Measurements from ENCODE around the gene LRRC27. TPM values are rescaled to one million over a fixed set of nuclear protein-coding genes. Genes with fewer than 3 reads are reported as not detected.

Gene LRRC27
- total and polyA plus RNA-seq, 5 donors from 2014 or later, result 0.67 to 3.3 (median 2.5) TPM

DNA sequence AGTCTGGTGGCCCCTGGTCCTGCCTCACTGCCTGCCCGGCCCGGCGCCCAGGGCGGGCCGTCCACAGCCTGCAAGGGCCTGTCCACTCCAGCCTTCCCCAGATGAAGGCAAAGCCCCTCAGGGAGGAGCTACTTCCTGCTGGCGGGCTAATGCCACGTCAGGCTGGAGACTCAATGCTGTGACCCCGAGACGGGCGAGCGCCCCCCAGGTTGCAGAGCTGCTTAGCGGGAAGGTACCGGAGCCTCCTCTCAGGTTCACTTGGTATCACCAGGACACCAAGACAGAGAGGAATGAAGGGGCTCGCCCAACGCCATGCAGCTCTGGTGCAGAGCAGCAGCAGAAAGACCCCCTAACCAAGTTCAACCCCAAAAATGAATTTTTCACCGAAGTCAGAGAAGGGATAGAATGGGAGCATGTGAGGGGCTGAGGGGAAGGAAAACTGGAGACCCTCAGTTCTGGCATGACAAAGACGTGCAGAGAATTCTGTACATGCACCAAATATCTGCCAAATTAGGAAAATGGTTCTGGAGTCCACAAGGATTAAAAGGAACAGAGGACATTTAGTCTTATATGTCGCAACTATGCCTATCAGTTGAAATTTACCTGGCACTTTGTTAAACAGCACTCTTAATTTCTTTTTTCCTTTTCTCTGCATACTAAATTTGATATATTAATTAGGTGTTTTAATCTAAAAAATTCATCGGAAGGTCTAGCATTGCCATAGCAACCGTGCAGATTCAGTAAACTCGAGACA, 27.1 kb upstream of the LRRC27 start:
- Histone ChIP-seq H3K4me1 (ENCODE audit: control insufficient read depth, insufficient read depth, low read length, poor library complexity, severe bottlenecking) (peaks cover 13% of the 10 kb centered on the region), H3K4me3 (ENCODE audit: low read depth, low read length) (no peak overlapping the region), H3K36me3 (ENCODE audit: control insufficient read depth, insufficient read depth, low read length) (no peaks in the 10 kb centered on the region), H3K27ac (ENCODE audit: insufficient read depth, low read length, poor library complexity, severe bottlenecking) (no peak overlapping the region), H3K27me3 (ENCODE audit: control insufficient read depth, insufficient read depth, low read length) (peaks cover 4% of the 10 kb centered on the region), H3K9me3 (ENCODE audit: control insufficient read depth in 2 of 2, low read length in 2 of 2) (no peaks in the 10 kb centered on the region)
- no peak overlapping the region for H3K27ac Mint-ChIP-seq
- peak overlapping the region in 2 of 4 donors; percentile 59 to 69 for H3K4me3 Mint-ChIP-seq
- peaks cover 24% of the 10 kb centered on the region for H3K27me3 Mint-ChIP-seq
- no peaks in the 10 kb centered on the region for H3K9me3 Mint-ChIP-seq
- peaks cover 0 to 12% (median 5%) of the 10 kb centered on the region in 4 donors for H3K4me1 Mint-ChIP-seq
- no peak for ATAC-seq (ENCODE audit: low read depth in 2 of 2)
- DNase-seq, result no peak
- H3K36me3 Mint-ChIP-seq, result no peaks in the 10 kb centered on the region

DNA sequence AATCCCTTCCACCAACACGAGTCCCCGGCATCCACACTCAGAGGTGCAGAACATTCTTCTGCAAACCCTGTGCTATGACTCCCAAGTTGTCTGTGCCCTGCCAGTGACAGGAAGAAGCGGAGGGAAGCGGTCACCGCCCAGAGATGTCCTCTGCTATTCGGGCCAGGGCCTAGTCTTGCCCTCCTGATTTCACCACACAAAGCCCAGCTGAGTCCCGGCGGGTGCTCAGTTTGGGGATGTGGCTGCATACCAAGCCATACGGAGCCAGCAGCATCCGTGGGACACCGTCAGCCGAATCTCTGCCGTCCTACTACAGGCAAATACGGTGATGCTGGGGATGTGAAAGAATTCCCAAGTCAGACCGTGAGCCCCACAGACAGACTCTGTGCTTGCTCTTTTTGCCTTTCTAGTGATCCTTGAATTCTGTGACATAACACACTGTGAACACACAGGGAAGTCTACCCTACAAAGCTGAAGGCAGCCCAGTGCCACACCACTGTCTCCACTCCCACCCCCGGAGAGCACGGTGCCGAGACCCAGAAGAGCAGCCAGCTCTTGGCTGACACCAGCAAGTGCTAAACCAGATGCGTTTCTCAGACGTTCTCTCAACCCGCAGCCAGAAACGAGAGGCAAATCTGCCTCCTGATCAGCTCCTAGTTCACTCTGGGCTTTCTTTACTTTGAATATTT, 26.2 kb upstream of the LRRC27 start:
- H3K27me3 ChIP-seq (ENCODE audit: control insufficient read depth, insufficient read depth, low read length), result peaks cover 4% of the 10 kb centered on the region
- DNase-seq, result no peak

DNA sequence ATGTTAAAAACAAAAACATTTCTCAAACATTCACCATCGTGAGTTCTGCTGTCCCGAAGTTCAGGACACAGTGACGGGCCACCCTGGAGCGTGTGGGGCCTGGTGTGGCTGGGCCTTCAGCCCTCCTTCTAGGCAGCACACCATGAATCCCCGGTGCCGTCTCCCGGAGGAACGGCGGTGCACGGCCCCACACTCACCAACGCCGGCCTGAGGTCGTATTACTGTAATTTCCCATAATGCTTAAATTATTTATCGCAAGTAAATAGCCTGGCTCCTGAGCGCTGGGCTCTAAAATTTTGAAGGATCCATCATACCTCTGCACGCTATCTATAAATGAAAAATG, 25.7 kb upstream of the LRRC27 start:
- ATAC-seq (ENCODE audit: low read depth in 2 of 2), result no peak
- no peak for DNase-seq

More for the DNA sequence above, 26.2 kb upstream of the LRRC27 start:
- Histone ChIP-seq H3K27ac (ENCODE audit: insufficient read depth, low read length, poor library complexity, severe bottlenecking) (no peak overlapping the region), H3K9me3 (ENCODE audit: control insufficient read depth in 2 of 2, low read length in 2 of 2) (no peaks in the 10 kb centered on the region), H3K4me3 (ENCODE audit: low read depth, low read length) (no peak overlapping the region), H3K4me1 (ENCODE audit: control insufficient read depth, insufficient read depth, low read length, poor library complexity, severe bottlenecking) (peaks cover 13% of the 10 kb centered on the region), H3K36me3 (ENCODE audit: control insufficient read depth, insufficient read depth, low read length) (no peaks in the 10 kb centered on the region)
- H3K4me3 Mint-ChIP-seq, result peak overlapping the region; percentile 59 to 90 (median 78)
- peak overlapping the region in 1 of 3 donors; percentile 26 for H3K27ac Mint-ChIP-seq
- H3K9me3 Mint-ChIP-seq, result no peaks in the 10 kb centered on the region
- H3K4me1 Mint-ChIP-seq, result peaks cover 0 to 12% (median 5%) of the 10 kb centered on the region in 4 donors
- no peak for ATAC-seq (ENCODE audit: low read depth in 2 of 2)
- peaks cover 25% of the 10 kb centered on the region for H3K27me3 Mint-ChIP-seq
- H3K36me3 Mint-ChIP-seq, result no peaks in the 10 kb centered on the region

DNA sequence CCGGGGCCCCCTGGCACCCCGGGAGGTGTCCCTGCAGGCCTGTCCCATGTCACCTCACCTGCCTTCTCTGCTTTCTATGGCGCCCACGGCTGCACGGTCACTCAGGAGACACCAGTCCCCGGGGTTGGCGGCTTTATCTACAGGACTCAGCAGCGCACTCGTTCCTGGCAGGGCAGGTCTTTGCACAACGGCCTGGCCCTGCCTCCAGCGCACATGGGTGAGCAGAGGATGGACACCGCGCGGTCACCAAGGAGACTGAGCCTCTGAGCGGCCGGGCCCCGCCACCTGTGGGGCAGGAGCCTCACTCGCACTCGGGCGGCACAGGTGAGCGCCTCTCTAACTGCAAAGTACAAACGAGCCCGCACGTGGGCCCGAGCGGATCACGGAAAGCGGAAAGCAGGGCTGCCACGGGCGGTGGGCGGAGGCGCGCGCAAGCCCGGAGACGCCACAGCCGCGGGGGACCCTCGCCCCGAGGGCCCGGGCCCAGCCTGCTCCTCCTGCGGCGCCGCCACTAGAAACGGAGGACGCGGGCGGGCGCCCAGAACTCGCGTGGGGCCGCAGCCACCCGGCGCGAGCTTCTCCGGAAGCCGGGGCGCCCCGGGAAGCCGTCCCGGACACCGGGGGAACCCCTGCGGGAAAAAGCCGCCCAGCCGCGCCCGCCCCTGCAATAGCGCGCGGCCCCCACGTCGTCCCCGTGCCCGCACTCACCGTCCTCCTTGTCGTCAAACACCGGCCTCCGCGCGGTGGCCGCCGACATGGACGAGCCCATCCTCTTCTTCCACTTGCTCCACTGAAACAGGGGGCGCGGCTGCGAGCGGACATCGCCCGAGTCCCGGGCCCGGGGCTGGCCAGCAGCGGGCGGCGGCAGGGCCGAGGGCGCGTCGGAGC, 24.9 kb upstream of the LRRC27 start:
- Mint-ChIP-seq H3K27me3 (peaks cover 25% of the 10 kb centered on the region), H3K4me3 (peak overlapping the region; percentile 59 to 90 (median 88)), H3K9me3 (peaks cover 0 to 2% (median 0%) of the 10 kb centered on the region in 7 donors), H3K27ac (no peak overlapping the region), H3K36me3 (no peaks in the 10 kb centered on the region), H3K4me1 (peaks cover 0 to 12% (median 5%) of the 10 kb centered on the region in 4 donors)
- no peaks in the 10 kb centered on the region for H3K36me3 ChIP-seq (ENCODE audit: control insufficient read depth, insufficient read depth, low read length)
- no peak overlapping the region for H3K4me3 ChIP-seq (ENCODE audit: low read depth, low read length)
- DNase-seq (peak; percentile 24 to 42 (median 29)), ATAC-seq (ENCODE audit: low read depth in 2 of 2) (no peak)
- H3K27ac ChIP-seq (ENCODE audit: insufficient read depth, low read length, poor library complexity, severe bottlenecking), result no peak overlapping the region
- H3K27me3 ChIP-seq (ENCODE audit: control insufficient read depth, insufficient read depth, low read length), result peaks cover 4% of the 10 kb centered on the region
- H3K4me1 ChIP-seq (ENCODE audit: control insufficient read depth, insufficient read depth, low read length, poor library complexity, severe bottlenecking), result peaks cover 13% of the 10 kb centered on the region
- no peaks in the 10 kb centered on the region for H3K9me3 ChIP-seq (ENCODE audit: control insufficient read depth in 2 of 2, low read length in 2 of 2)

More for the DNA sequence above, 25.7 kb upstream of the LRRC27 start:
- H3K27ac ChIP-seq (ENCODE audit: insufficient read depth, low read length, poor library complexity, severe bottlenecking), result no peak overlapping the region
- H3K4me1 ChIP-seq (ENCODE audit: control insufficient read depth, insufficient read depth, low read length, poor library complexity, severe bottlenecking), result peaks cover 13% of the 10 kb centered on the region
- peak overlapping the region in 1 of 3 donors; percentile 26 for H3K27ac Mint-ChIP-seq
- no peaks in the 10 kb centered on the region for H3K36me3 Mint-ChIP-seq
- no peaks in the 10 kb centered on the region for H3K9me3 Mint-ChIP-seq
- no peak overlapping the region for H3K4me3 ChIP-seq (ENCODE audit: low read depth, low read length)
- no peaks in the 10 kb centered on the region for H3K36me3 ChIP-seq (ENCODE audit: control insufficient read depth, insufficient read depth, low read length)
- H3K27me3 ChIP-seq (ENCODE audit: control insufficient read depth, insufficient read depth, low read length), result peaks cover 4% of the 10 kb centered on the region
- peaks cover 25% of the 10 kb centered on the region for H3K27me3 Mint-ChIP-seq
- H3K4me3 Mint-ChIP-seq, result peak overlapping the region; percentile 56 to 90 (median 73)
- peaks cover 0 to 12% (median 5%) of the 10 kb centered on the region in 4 donors for H3K4me1 Mint-ChIP-seq
- H3K9me3 ChIP-seq (ENCODE audit: control insufficient read depth in 2 of 2, low read length in 2 of 2), result no peaks in the 10 kb centered on the region

DNA sequence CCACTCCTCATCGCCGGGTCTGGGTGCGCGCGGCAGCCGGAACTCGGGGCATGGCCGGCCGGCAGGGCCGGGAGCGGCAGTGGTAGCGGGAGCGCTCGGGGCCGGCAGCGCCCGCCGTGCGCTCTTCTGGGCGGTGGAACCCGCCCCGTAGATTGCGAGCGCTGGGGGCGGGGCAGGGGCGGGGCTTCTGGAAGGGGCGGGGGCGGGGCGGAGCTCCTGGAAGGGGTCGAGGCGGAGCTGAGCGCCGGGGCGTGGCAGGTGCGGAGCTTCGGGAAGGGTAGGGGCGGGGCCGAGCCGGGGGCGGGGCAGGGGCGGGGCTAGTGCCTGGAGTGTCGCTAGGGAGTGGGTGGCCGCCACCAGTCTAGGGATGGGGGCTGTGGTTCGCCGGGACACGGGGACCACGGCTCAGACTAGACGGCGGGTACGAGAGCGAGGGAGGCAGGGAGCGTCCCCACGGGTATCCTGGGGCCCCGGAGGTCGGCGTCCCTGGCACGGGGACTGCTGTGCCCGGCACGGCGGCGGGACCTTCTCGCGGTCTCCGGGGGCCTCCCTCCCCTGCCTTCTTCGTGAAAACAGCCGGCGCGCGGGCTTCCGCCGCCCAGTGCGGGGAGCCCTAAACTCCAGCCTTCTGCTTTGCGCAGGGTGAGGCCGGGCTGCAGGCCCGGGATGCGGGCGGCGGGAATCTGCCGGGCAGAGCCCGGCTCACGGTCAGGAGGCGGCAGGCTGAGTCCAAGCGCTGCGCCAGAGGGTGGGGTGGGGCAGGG, 24.0 kb upstream of the LRRC27 start, which contains the start of gene STK32C:
TSS of gene STK32C (minus strand) at position 128 of the 764 bp plus-strand sequence. CDS start at position 11, 117 bp downstream.
- Mint-ChIP-seq H3K27ac (no peak within 1 kb of the TSS), H3K36me3 (no peaks in the 10 kb centered on the region), H3K9me3 (peaks cover 0 to 2% (median 0%) of the 10 kb centered on the region in 7 donors), H3K4me1 (peaks cover 0 to 12% (median 5%) of the 10 kb centered on the region in 4 donors), H3K4me3 (peak within 1 kb of the TSS; percentile 73 to 90 (median 88)), H3K27me3 (peaks cover 20% of the 10 kb centered on the region)
- peak within 1 kb of the TSS; percentile 57 for H3K27ac ChIP-seq (ENCODE audit: insufficient read depth, low read length, poor library complexity, severe bottlenecking)
- H3K36me3 ChIP-seq (ENCODE audit: control insufficient read depth, insufficient read depth, low read length), result no peaks in the 10 kb centered on the region
- peaks cover 13% of the 10 kb centered on the region for H3K4me1 ChIP-seq (ENCODE audit: control insufficient read depth, insufficient read depth, low read length, poor library complexity, severe bottlenecking)
- peaks cover 4% of the 10 kb centered on the region for H3K27me3 ChIP-seq (ENCODE audit: control insufficient read depth, insufficient read depth, low read length)
- no peaks in the 10 kb centered on the region for H3K9me3 ChIP-seq (ENCODE audit: control insufficient read depth in 2 of 2, low read length in 2 of 2)
- DNase-seq (peak; percentile 85 to 90 (median 88)), ATAC-seq (ENCODE audit: low read depth in 2 of 2) (peak; percentile 85)
- H3K4me3 ChIP-seq (ENCODE audit: low read depth, low read length), result no peak within 1 kb of the TSS

DNA sequence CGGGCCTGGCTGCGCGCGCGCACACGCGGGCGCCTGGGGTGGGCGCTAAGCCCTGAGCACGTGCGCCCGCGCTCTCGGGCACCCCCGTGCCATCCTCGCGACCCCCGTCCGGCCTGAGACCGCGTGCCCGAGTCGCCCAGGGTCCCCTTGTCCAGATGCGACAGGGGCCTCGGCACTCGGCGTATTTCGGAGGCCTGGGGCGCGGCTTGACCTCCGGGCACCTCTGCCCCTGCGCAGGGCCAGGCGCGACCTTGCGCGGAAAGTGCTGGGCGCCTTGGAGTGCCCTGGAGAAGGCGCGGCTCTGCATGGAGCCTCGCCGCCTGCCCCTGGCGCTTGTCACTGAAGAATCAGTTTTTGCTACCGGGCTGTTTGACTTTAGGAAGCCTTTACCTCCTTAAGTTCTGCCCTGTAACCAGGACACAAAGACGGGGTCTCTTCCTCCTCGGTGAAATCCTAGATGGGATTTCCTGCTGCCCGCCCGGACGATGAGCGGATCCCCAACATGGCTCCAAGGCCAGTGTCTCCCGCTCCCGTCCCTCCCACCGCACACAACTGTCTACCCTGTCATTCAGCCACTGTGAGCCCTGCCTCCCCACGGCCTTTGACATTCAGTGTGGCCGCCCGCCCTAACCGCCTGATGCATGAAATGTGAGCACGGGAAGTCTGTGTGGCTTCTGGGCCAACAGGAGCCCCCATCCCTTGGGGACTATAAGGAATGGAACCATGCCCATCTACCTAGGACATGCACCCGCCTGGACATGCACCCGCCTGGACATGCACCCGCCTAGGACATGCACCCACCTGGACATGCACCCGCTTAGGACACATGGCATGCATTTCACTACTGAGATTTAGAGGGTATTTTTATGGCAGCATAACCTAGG, 23.2 kb upstream of the LRRC27 start:
- H3K4me3 Mint-ChIP-seq, result peak overlapping the region; percentile 73 to 90 (median 84)
- H3K27me3 Mint-ChIP-seq, result peaks cover 27% of the 10 kb centered on the region
- H3K9me3 Mint-ChIP-seq, result peaks cover 0 to 2% (median 0%) of the 10 kb centered on the region in 7 donors
- H3K4me1 Mint-ChIP-seq, result peaks cover 0 to 12% (median 5%) of the 10 kb centered on the region in 4 donors
- Histone ChIP-seq H3K36me3 (ENCODE audit: control insufficient read depth, insufficient read depth, low read length) (no peaks in the 10 kb centered on the region), H3K4me1 (ENCODE audit: control insufficient read depth, insufficient read depth, low read length, poor library complexity, severe bottlenecking) (peaks cover 13% of the 10 kb centered on the region), H3K9me3 (ENCODE audit: control insufficient read depth in 2 of 2, low read length in 2 of 2) (no peaks in the 10 kb centered on the region), H3K4me3 (ENCODE audit: low read depth, low read length) (no peak overlapping the region), H3K27me3 (ENCODE audit: control insufficient read depth, insufficient read depth, low read length) (peaks cover 4% of the 10 kb centered on the region), H3K27ac (ENCODE audit: insufficient read depth, low read length, poor library complexity, severe bottlenecking) (peak overlapping the region; percentile 57)
- H3K27ac Mint-ChIP-seq, result peak overlapping the region in 1 of 3 donors; percentile 67
- no peak for ATAC-seq (ENCODE audit: low read depth in 2 of 2)
- DNase-seq, result peak in 1 of 3 donors; percentile 13
- H3K36me3 Mint-ChIP-seq, result no peaks in the 10 kb centered on the region
